Transverse colon (tissue), 4 donors: ENCODE data around the gene CETN1. TPM values are rescaled to one million over a fixed set of nuclear protein-coding genes. Genes with fewer than 3 reads are reported as not detected.

Source experiments
- DNase-seq: peaks from one replicate; pipeline ENCODE4 v3.0.0-alpha.2; 2019
- H3K27ac ChIP-seq, 4 donors: fragments of 200-600 bp; sonication (generic); 2 replicates each; pipeline ENCODE4 v1.5.1; 2016 to 2018; ENCODE audit warnings: inconsistent platforms in 4 of 4
- H3K27me3 ChIP-seq: fragments of 200-600 bp; sonication (generic); 2 replicates; pipeline ENCODE4 v1.5.1; 2017; ENCODE audit warnings: inconsistent platforms
- H3K36me3 ChIP-seq, 4 donors: fragments of 200-600 bp; sonication (generic); 2 replicates each; pipeline ENCODE4 v1.5.1; 2017 to 2019; ENCODE audit warnings: inconsistent platforms in 4 of 4
- H3K4me1 ChIP-seq, 4 donors: fragments of 200-600 bp; sonication (generic); 2 replicates each; pipeline ENCODE4 v1.5.1; 2017 to 2020; ENCODE audit warnings: inconsistent platforms in 4 of 4
- H3K4me3 ChIP-seq, 4 donors: fragments of 200-600 bp; sonication (generic); 1 replicate in 1 of 4; 2 replicates in 3 of 4; pipeline versions ENCODE4 v1.5.1 to v1.6.1; 2017 to 2019; ENCODE audit warnings: inconsistent platforms in 4 of 4
- H3K9me3 ChIP-seq, 2 donors: fragments of 200-600 bp; sonication (generic); 2 replicates each; pipeline ENCODE4 v1.5.1; 2017 to 2019; ENCODE audit warnings: inconsistent platforms in 2 of 2
- EP300 ChIP-seq: sonication (generic); formaldehyde crosslinking; IDR thresholded peaks from one replicate; pipeline ENCODE4 v1.6.1; 2017; ENCODE audit warnings: antibody characterized with exemption, low read depth
- POLR2A ChIP-seq: fragments of 450-650 bp; IDR thresholded peaks from one replicate; pipeline ENCODE4 v1.6.1; 2016; ENCODE audit warnings: antibody characterized with exemption, mild to moderate bottlenecking, moderate library complexity
- POLR2AphosphoS5 ChIP-seq, 3 donors: sonication (generic); formaldehyde crosslinking; IDR thresholded peaks; one replicate each; pipeline ENCODE4 v1.6.1; 2016; ENCODE audit warnings: antibody characterized with exemption in 3 of 3
- WGBS, 2 donors: methylation state at CpG; one replicate each; pipeline ENCODE4 v1.1.5; 2018; ENCODE audit warnings: low coverage in 1 of 2; 5-methylcytosine and 5-hydroxymethylcytosine counted together
- in situ Hi-C, 4 donors: fragments of 200-750 bp; cut with MboI; loops; one replicate each; pipeline versions ENCODE4 v1.15.0 to v1.15.1; 2017; ENCODE audit warnings: low sequenced_read_pairs in 3 of 4, low pct_ligation_motif_present in 1 of 4, low pct_unique_long_range_greater_than_20kb in 1 of 4
- intact Hi-C: fragments of 100-400 bp; cut with DNase I; formaldehyde crosslinking; loops from one replicate; pipeline ENCODE4 v1.15.1; 2023; ENCODE audit warnings: low total_unique reads
- total RNA-seq, 4 donors: library from RNA; depleted of rRNA; stranded (reverse); fragments of >200 nt; gene quantifications; one replicate each; pipeline ENCODE4 v1.1.0, GENCODE V29; 2016
- TF ChIP-seq, protein P1 (sequence below), 5 experiments: fragments of 200-600 bp in 3 of 5; fragments of 450-650 bp in 2 of 5; sonication (generic) in 3 of 5; IDR thresholded peaks; 1 replicate in 2 of 5; 2 replicates in 3 of 5; pipeline ENCODE4 v1.5.1; 2016 to 2017; ENCODE audit warnings: antibody characterized with exemption in 5 of 5, inconsistent platforms in 3 of 5, mild to moderate bottlenecking in 2 of 5, moderate library complexity in 1 of 5

CETN1 gene
- total RNA-seq, 4 donors from 2014 or later = not detected

DNA sequence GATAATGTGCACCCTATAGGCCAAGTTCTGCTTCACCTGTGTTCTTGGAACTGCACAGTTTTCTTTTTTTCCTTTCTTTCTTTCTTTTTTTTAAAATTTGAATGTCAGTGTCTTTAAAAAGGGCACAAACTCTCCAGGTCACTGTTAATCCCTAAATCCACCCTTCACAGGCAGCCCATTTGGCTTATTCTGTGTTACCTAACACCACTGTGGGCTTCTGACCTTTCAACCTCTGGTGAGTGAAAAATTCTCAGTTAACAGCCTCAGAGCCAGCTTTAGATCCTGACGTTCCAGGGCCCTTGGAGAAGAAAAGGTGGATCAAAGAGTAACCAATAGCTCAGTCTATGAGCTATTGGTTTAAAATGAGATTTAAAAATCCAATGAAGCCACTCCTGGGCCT, 6.8 kb upstream of the CETN1 start:
- DNase-seq = no peak
- no peak for TF ChIP-seq EP300
- no peak for TF ChIP-seq POLR2AphosphoS5 (IDR thresholded peaks at IDR 0.05)
- TF ChIP-seq, protein P1, sequence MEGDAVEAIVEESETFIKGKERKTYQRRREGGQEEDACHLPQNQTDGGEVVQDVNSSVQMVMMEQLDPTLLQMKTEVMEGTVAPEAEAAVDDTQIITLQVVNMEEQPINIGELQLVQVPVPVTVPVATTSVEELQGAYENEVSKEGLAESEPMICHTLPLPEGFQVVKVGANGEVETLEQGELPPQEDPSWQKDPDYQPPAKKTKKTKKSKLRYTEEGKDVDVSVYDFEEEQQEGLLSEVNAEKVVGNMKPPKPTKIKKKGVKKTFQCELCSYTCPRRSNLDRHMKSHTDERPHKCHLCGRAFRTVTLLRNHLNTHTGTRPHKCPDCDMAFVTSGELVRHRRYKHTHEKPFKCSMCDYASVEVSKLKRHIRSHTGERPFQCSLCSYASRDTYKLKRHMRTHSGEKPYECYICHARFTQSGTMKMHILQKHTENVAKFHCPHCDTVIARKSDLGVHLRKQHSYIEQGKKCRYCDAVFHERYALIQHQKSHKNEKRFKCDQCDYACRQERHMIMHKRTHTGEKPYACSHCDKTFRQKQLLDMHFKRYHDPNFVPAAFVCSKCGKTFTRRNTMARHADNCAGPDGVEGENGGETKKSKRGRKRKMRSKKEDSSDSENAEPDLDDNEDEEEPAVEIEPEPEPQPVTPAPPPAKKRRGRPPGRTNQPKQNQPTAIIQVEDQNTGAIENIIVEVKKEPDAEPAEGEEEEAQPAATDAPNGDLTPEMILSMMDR (IDR thresholded peaks at IDR 0.05) = no peak
- TF ChIP-seq POLR2A = no peak
- WGBS, 2 donors = 59 to 83% methylated on average over 1 of the region's 1 CpG
- no peaks in the 10 kb centered on the region for H3K27me3 ChIP-seq
- H3K4me1 ChIP-seq = no peaks in the 10 kb centered on the region
- in situ Hi-C loops (no loop called here), intact Hi-C loops (no loop called here)
- H3K9me3 ChIP-seq = no peaks in the 10 kb centered on the region
- H3K27ac ChIP-seq = no peak overlapping the region
- H3K36me3 ChIP-seq = no peaks in the 10 kb centered on the region
- no peak overlapping the region for H3K4me3 ChIP-seq

DNA sequence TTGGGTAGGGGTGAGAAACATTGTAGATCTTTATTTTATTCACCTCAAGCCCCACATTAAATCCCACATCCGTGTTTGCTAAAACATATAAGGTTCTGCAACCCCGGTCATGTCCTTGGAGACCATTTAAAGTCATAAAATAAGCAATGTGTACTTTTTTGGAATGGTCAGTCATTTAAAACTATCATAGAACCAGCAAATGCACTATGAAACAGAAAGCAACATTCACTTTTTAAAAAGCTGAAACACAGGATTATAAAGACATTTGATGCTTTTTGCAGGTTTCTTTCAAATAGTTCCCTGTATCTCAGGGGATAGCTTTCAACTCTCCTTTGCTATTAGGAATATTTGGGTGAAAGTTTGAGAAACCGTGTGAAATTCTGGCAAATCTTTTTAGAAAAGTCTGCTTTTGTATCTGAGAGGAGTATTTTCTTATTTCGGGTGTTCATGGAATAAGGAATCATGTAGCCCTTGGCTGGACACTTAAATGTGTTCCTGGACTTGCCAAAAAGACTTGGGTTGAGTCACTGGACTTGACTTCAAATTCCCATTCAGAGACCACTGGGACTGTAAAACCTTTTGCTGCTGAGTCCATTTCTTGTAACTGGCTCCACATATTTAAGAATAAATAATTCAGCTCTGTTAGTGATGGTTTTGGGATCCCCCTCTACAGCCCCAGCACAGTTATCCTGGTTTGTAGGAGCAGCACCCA, 5.9 kb upstream of the CETN1 start:
- in situ Hi-C loops = no loop called here
- Histone ChIP-seq H3K9me3 (no peaks in the 10 kb centered on the region), H3K27me3 (no peaks in the 10 kb centered on the region), H3K4me3 (no peak overlapping the region), H3K4me1 (no peaks in the 10 kb centered on the region), H3K27ac (no peak overlapping the region), H3K36me3 (no peaks in the 10 kb centered on the region)
- intact Hi-C loops = no loop called here
- TF ChIP-seq EP300 = no peak
- TF ChIP-seq POLR2A = no peak
- TF ChIP-seq, protein P1 (IDR thresholded peaks at IDR 0.05) = no peak
- TF ChIP-seq POLR2AphosphoS5 (IDR thresholded peaks at IDR 0.05) = no peak
- 59 to 60% methylated on average over 4 of the region's 4 CpGs for WGBS, 2 donors
- no peak for DNase-seq

DNA sequence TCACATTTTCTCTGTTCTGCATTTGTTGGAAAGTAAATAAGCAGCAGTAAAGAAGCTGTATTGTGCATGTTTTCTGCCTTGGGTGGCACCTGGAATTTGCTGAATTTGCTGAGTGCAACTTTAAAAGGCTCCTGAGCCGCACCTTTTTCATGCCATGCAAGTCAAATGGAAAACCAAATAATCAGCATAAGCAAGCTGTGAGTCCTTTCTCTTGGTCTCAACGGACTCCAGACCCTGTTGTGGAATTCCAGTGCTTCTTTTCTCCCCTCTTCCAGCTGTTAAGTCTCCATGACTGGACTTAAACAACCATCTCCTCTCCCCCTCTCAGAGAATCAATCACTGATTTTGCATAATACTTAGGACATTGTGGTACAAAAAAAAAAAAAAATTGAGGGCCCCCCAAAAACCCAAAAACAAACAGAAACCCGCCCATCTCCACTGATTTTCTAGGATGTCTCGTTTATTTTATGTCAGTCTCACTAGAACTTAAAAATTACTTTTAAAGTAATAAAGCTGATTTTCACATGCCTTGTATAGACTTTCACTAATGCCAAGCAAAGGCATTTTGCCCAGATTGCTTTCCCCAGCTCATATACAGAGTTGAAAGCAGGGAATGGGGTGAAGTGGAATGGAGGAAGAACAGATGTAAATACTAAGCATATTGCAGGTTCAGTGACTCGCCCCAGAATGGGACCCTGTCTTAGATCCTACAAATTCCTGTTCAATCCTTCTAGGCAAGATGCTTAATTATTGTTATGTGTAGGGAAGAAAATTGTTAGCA, 5.1 kb upstream of the CETN1 start:
- in situ Hi-C loops = no loop called here
- Histone ChIP-seq H3K4me1 (no peaks in the 10 kb centered on the region), H3K9me3 (no peaks in the 10 kb centered on the region), H3K27me3 (no peaks in the 10 kb centered on the region), H3K4me3 (no peak overlapping the region), H3K27ac (no peak overlapping the region), H3K36me3 (no peaks in the 10 kb centered on the region)
- no peak for DNase-seq
- WGBS, 2 donors = 50 to 92% methylated on average over 3 to 5 of the region's 5 CpGs
- intact Hi-C loops = no loop called here
- TF ChIP-seq POLR2AphosphoS5 (IDR thresholded peaks at IDR 0.05) = no peak
- TF ChIP-seq, protein P1 (IDR thresholded peaks at IDR 0.05) = no peak
- no peak for TF ChIP-seq EP300
- TF ChIP-seq POLR2A = no peak

DNA sequence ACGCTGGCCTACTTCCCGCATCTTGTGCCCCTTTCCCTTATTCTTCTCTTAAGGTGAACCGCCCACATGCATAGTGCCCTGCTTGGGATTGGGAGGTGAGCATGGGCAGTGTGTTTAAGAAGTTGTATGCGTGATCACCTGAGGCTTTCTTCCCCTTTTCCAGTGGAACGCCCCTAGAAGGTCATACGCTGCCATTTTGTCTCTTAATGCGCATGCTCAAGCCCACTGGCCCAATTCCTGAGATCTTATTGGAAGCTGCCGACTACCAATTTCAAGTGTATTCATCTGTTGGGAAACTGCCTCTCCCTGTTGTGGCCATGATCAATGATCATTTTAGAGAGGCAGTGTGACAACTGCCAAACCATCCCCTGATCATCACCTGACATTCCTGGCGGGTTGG, 3.3 kb upstream of the CETN1 start:
- intact Hi-C loops = no loop called here
- no peak overlapping the region for H3K4me3 ChIP-seq
- in situ Hi-C loops = no loop called here
- H3K27me3 ChIP-seq = no peaks in the 10 kb centered on the region
- no peak for DNase-seq
- no peaks in the 10 kb centered on the region for H3K36me3 ChIP-seq
- no peaks in the 10 kb centered on the region for H3K4me1 ChIP-seq
- TF ChIP-seq POLR2AphosphoS5 (IDR thresholded peaks at IDR 0.05) = no peak
- TF ChIP-seq, protein P1 (IDR thresholded peaks at IDR 0.05) = no peak
- H3K27ac ChIP-seq = no peak overlapping the region
- WGBS, 2 donors = 82 to 91% methylated on average over 3 to 9 of the region's 9 CpGs
- no peaks in the 10 kb centered on the region for H3K9me3 ChIP-seq
